ENCODE measurements around the gene ATP5F1B. TPM values are rescaled to one million over a fixed set of nuclear protein-coding genes. Genes with fewer than 3 reads are reported as not detected.

The ATP5F1B gene
- total and polyA plus RNA-seq, 9 of the 15 experiments (the other 6 are each of a cell fraction or from before 2014, with no cell fraction given) = 908 to 3,125 (median 1,482) TPM

DNA sequence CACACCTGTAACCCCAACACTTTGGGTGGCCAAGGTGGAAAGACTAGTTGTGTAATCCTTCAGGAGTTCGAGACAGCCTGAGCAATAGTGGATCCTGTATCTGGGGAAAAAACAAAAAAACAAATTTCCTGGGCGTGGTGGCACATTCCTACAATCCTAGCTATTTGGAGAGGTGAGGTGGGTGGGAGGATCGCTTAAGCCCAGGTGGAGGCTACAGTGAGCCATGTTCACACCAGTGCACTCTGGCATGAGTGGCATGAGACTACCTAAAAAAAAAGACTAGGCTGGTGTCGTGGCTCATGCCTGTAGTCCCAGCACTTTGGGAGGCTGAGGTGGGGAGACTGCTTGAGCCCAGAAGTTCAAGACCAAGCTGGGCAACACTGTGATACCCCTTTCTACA lies 25.1 kb upstream of the ATP5F1B start:
- CTCF ChIA-PET (ENCODE audit: low intra/inter-chr PET ratio) = interaction anchor here (0.6 kb wide), 1 partner anchor 35 kb away, joined by 4 read pairs; no protein-coding TSS in a partner anchor
- peaks cover 13% of the 10 kb centered on the region; the same call in 1 of the 2 replicates for H4K20me1 ChIP-seq (replicated peaks; ENCODE audit: control insufficient read depth, insufficient read depth, low read length)

More for the DNA sequence above, 25.1 kb upstream of the ATP5F1B start:
- intact Hi-C loops (cut with micrococcal nuclease) = no loop called here
- Histone ChIP-seq H2AFZ (ENCODE audit: low read depth, low read length) (no peak overlapping the region), H3K4me3 (no peak overlapping the region), H3K9me1 (ENCODE audit: control insufficient read depth, insufficient read depth, low read length) (no peaks in the 10 kb centered on the region), H3K36me3 (ENCODE audit: control insufficient read depth, insufficient read depth, low read length) (peaks cover 91% of the 10 kb centered on the region), H3K27ac (ENCODE audit: extremely low read depth, low read depth, low read length) (no peak overlapping the region), H3K79me2 (ENCODE audit: control insufficient read depth, insufficient read depth, low read length) (peaks cover 81% of the 10 kb centered on the region), H3K27me3 (ENCODE audit: control insufficient read depth in 2 of 2, insufficient read depth in 2 of 2, low read length in 2 of 2) (no peaks in the 10 kb centered on the region), H3K4me2 (ENCODE audit: insufficient read depth, low read length) (no peak overlapping the region), H3K9me3 (replicated peaks; ENCODE audit: control insufficient read depth, insufficient read depth, low read depth, low read length) (no peaks in the 10 kb centered on the region), H3K4me1 (replicated peaks in 1 of 2; ENCODE audit: control insufficient read depth in 2 of 2, insufficient read depth in 2 of 2, low read length in 2 of 2) (peaks cover 6 to 25% of the 10 kb centered on the region in 2 experiments; a peak in 4 of 5 replicates), H3K9ac (ENCODE audit: insufficient read depth in 1 of 2, low read depth in 2 of 2, low read length in 2 of 2) (no peak overlapping the region)
- in situ Hi-C loops (cut with MboI) = no loop called here
- POLR2A ChIA-PET = interaction anchor here (1.0 to 5.1 kb wide), 4 partner anchors 12 to 54 kb away, joined by 3 to 28 read pairs (median 3); partner anchors contain the start of gene NACA
- FAIRE-seq (no peak), ATAC-seq (no peak), DNase-seq (ENCODE audit: extremely low read depth in 1 of 4, low spot score in 3 of 4) (no peak)
- BruUV-seq (replicated peaks) = no TSS peak
- 93% methylated on average over 4 of the region's 4 CpGs for WGBS (ENCODE audit: insufficient coverage, low coverage, missing lambda C conversion rate)
- TF ChIP-seq, protein P1, sequence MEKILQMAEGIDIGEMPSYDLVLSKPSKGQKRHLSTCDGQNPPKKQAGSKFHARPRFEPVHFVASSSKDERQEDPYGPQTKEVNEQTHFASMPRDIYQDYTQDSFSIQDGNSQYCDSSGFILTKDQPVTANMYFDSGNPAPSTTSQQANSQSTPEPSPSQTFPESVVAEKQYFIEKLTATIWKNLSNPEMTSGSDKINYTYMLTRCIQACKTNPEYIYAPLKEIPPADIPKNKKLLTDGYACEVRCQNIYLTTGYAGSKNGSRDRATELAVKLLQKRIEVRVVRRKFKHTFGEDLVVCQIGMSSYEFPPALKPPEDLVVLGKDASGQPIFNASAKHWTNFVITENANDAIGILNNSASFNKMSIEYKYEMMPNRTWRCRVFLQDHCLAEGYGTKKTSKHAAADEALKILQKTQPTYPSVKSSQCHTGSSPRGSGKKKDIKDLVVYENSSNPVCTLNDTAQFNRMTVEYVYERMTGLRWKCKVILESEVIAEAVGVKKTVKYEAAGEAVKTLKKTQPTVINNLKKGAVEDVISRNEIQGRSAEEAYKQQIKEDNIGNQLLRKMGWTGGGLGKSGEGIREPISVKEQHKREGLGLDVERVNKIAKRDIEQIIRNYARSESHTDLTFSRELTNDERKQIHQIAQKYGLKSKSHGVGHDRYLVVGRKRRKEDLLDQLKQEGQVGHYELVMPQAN (IDR thresholded peaks at IDR 0.05; ENCODE audit: borderline replicate concordance) = no peak
- TF ChIP-seq NUFIP1 (IDR thresholded peaks at IDR 0.05; ENCODE audit: partially characterized antibody) (no peak), MCM5 (IDR thresholded peaks at IDR 0.05; ENCODE audit: low read depth) (no peak), ZNF354B (CRISPR knock-in tag; IDR thresholded peaks at IDR 0.05) (no peak), ZNF324 (CRISPR knock-in tag; IDR thresholded peaks at IDR 0.05) (no peak), KDM5B (IDR thresholded peaks at IDR 0.05; ENCODE audit: insufficient replicate concordance, low read depth, low read length) (no peak), HNRNPLL (IDR thresholded peaks at IDR 0.05; ENCODE audit: low read depth, low read length, poor library complexity, severe bottlenecking) (no peak), ESRRB (CRISPR knock-in tag; IDR thresholded peaks at IDR 0.05; ENCODE audit: borderline replicate concordance) (no peak), ZNF699 (CRISPR knock-in tag; IDR thresholded peaks at IDR 0.05; ENCODE audit: insufficient replicate concordance) (no peak), MIER1 (IDR thresholded peaks at IDR 0.05; ENCODE audit: low read depth) (no peak), NFXL1 (CRISPR knock-in tag; IDR thresholded peaks at IDR 0.05) (no peak)
- TF ChIP-seq, protein P2, sequence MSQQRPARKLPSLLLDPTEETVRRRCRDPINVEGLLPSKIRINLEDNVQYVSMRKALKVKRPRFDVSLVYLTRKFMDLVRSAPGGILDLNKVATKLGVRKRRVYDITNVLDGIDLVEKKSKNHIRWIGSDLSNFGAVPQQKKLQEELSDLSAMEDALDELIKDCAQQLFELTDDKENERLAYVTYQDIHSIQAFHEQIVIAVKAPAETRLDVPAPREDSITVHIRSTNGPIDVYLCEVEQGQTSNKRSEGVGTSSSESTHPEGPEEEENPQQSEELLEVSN (IDR thresholded peaks at IDR 0.05; ENCODE audit: borderline replicate concordance in 1 of 2, extremely low read depth in 1 of 2, insufficient read depth in 1 of 2, insufficient read length in 1 of 2, low read depth in 1 of 2, low read length in 1 of 2, poor library complexity in 1 of 2, severe bottlenecking in 1 of 2) = no peak
- TF ChIP-seq, protein P3, sequence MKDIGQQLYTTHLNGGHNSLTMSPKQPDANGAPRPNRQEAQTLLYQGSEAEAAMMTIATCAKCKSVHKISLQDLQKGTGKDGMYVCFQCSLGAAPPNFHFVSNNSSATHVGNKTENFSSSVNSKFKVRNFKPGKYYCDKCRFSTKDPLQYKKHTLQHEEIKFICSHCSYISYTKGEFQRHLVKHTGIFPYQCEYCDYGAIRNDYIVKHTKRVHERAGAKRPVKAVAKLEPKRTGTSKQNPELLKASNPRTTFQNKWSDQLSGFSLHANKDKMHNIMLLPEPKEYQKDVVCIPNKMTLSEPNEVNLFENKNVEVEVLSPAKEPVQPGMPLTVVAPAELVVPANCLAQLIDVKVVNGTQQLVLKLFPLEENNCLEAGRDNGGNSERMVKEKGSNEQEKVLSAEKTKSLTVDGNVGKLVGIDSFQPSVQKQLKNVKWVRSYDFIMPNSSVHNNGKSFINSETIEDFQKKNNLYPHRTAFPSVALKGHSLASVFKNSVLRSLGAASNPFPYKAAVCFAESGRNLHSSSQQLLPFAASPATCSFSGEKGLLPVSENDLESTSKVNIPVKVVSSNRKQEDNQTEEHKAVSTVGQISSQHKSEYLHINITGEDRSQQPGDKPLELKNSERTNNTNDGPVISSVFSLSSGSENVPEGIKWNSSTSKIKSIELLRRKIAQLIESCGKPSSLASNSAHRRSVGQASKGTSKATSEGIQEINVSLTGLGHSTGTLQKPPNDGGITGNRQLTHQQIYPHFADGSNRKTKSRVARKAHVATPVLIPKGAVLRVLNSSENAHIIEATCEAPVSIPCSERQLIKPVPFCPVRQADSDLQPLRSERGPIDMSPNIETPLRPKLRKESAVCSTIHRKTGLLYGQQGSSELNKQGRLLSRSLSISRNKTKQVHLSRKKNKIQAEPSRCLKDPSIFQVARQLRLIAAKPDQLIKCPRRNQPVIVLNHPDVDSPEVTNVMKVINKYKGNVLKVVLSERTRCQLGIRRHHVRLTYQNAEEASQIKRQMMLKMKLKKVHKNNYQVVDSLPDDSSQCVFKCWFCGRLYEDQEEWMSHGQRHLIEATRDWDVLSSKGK (CRISPR knock-in tag; IDR thresholded peaks at IDR 0.05) = no peak
